Endothelial cell of hepatic sinusoid (primary cell): ENCODE results near the gene PIWIL1.

Experiments
- in situ Hi-C: cut with HindIII; loops from 2 replicates; pipeline ENCODE4 v1.10.0; 2017; ENCODE audit warnings: low sequenced_read_pairs

Gene PIWIL1

DNA sequence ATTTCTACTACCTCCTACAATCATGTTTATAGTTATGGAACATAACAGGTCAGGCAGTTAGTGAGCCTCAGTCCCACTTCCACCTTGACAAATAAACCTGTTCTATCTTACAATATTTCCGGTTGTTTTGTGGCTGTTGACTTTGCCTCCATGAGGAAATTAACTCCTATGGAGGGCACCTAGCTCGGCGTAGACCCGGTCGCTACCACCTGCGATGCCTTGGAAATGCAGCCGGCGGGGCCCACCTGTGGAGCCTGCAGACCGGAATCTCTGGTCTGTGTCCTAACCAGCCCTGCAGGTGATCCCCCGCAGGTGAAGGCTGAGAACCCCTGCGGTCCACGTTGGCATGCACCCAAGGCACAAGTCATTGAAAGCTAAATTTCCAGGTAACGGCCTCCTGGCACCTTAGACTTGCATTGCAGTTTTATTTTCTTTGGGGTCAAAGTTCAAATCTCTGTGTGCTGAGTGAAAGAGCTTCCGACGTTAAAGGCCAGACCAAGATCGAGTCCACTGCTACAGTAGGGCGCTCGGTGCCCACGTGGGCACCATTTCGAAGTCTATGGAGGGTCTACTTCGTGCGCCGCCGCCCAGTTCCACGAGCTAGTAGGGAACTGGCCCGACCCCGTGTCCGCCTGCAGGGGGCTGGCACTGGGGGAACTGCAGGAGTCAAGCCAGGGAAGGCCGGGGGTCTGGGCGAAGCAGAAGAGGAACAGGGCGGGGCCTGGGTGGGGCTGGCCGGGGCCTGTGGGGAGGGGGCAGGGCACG lies 782 bp upstream of the PIWIL1 start:
- in situ Hi-C loops = no loop called here

DNA sequence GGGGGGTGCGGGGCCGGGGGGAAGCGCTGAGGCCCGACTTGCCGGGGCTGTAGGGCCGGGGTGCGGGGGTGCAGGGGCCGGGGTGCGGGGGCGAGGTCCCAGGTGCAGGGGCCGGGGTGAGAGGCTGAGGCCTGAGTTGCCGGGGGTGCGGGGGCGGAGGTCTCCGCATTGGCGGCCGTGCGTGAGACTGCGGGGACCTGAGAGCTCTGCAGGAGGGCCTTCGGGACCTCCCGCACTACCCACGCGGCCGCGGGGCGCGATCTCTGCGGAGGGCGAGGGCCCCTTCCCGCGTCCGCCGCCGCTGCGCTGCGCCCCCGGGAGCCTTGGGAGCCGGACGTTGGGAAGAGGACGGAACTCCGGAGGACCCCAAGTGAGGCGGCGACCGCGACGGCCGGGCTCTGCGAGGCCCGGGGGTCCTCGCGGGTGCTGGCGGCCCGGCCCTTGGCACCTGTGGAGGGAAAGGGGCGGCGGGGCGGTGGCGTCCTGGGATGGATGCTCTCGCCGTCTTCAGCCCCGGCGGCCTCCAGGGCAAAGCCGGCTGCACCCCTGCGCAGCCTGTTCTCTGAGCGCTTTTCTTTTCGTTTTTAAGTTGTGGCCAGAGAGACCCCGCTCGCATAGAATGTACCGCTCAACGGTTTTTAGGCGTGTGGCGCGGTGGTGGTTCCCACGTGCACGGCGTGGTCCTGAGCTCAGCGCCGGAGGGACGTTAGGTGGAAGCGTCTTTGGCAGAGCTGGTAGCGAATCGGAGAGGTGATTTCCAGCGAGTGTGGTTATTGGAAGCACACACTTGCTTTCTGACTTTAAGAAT lies 1.3 kb downstream of the PIWIL1 start:
- in situ Hi-C loops = no loop called here

DNA sequence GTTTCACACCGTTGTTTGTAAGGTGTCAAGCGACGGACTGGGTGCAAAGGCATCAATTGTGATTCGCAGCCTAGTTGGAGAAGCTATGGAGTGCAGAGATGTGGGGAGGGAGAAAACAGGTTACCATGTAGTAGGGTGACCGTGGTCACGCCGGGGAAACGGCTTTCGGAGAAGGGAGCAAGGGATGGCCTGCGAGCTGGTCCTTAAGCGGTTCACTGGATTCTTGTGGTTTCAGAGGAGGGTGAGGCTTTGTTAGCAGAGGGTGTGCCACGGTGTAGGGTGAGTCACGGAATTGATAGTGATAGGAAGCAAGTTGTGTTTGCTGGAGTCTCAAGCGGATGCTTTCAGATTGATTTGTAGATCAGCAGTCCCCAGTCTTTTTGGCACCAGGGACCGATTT lies 2.3 kb downstream of the PIWIL1 start:
- in situ Hi-C loops = no loop called here

DNA sequence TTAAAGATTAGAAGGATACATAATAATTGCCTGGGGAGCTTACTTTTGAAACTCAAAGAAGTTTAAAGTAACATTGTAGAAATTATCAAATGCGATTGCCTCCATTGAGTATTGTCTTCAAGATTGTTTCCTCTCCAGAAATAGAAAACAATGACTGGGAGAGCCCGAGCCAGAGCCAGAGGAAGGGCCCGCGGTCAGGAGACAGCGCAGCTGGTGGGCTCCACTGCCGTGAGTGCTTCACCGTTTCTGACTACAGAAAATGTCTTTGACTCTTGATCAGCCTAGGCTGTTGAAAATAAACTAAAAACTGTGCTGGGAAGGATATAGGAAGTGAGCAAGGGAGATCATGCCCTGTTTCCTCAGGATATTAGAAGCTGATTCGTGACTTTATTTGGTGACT lies 4.8 kb downstream of the PIWIL1 start:
- in situ Hi-C loops = no loop called here

DNA sequence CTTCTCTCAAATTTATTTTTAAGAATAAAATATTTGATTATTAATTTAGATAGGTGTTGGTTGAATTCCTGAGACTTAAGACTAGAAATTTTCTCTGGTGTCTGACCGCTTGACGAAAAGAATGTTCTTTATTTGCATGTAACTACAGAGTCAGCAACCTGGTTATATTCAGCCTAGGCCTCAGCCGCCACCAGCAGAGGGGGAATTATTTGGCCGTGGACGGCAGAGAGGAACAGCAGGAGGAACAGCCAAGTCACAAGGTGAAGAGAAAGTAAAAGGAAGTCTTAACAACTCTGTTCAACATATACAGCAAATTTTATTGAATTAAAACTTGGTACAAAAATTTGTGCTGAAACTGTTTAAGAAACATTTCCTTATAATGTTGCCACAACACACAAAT lies 5.2 kb downstream of the PIWIL1 start:
- in situ Hi-C loops = no loop called here

DNA sequence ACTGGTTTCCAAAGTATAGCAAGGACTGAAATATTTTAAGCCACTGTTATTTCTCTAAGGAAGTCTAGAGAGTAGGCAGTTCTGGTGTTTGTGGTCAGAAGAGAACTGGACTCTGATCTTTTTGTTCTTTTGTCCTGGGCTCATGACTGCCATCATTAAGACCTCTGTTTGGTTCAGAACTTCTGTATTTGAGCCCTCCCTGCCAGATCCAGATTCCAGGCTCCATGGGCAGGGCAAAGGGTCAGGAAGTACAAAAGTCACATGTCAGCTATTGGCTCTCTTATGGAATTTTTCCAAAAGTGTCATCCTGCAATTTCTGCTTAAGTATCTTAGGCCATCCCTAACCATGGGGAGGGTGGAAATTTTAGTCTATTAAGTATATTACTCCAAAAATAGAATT lies 6.8 kb downstream of the PIWIL1 start:
- in situ Hi-C loops = no loop called here

DNA sequence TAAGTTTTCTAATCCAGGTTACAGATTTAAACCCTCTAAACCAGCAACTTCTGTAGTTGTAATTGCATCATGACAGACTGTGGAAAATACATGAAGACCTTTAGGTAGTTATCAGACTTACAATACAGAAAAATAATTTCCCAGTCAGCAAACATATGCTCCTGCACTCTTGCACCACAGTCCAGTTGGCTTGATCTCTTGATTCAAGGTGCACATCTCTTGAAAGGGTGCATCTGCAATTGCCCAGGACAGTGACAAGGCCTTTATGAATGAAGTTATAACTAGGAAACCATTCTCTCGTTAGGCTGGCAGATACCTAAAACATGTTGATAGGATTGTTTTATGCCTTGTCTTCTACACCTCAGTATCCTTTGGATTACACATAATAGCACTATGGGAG lies 7.6 kb downstream of the PIWIL1 start:
- in situ Hi-C loops = no loop called here

DNA sequence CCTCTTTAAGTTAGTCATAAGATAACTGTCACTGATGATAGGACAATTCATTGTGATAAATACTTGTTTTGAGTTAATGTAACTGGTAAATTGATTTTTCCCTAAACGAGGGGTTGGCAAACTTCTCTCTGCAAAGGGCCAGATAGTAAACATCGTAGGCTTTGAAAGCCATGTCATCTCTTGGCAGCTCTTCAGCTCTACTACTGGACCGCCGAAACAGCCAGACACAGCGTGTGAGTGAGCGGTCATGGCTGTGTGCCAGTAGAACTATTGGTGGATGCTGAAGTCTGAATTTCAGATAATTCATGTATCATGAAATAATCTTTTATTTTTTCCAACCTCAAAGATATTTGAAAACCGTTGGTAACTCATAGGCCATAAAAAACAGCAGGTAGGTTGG lies 9.9 kb downstream of the PIWIL1 start:
- in situ Hi-C loops = no loop called here

DNA sequence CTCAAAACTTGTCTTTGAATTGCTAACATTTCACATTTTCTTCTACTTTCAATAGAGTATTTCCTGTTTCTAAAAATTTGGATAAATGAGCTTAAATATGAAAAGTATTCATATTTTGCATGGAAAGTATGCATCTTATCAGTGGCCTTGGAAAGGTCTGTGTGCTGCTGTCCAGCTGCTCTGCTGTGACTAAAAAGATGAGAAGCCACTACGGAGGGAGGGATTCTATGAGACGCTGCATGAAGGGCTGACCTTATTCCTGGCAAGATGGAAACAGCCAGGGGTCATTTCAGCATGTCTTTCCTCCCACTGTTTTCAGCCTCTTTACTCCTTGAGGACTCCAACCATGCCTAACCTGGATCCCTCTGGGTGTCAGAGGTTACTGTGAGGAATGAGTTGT lies 13.0 kb downstream of the PIWIL1 start:
- in situ Hi-C loops = no loop called here

DNA sequence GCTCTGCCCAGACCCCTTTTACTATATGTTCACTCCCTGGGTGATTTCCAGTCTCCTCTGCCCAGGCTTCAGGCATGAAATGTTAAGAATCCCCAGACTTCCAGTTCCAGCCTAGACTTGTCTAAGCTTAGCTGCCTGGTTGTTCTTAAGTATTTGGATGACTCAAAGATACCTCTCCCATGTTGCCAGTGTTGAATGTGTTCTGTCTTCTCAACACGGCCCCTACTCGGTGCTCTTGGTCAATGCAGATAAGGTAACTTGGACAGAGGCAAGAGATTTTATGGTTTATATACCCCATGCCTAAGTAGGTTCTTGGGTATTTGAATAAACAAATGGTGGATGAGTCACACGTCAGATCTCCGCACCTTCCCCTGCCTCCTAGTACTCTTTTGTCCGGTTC lies 13.6 kb downstream of the PIWIL1 start:
- in situ Hi-C loops = no loop called here

DNA sequence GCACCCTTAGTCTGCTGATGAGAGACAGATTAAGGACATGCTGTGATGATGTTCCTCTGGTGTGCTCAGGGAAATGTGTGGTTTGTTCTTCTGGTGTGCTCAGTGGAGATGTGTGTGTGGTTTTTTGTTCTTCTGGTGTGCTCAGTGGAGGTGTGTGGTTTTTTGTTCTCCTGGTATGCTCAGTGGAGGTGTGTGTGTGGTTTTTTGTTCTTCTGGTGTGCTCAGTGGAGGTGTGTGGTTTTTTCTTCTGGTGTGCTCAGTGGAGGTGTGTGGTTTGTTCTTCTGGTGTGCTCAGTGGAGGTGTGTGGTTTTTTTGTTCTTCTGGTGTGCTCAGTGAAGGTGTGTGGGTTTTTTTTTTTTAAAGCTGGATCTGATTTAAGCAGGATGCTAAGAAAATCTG lies 15.4 kb downstream of the PIWIL1 start:
- in situ Hi-C loops = no loop called here

DNA sequence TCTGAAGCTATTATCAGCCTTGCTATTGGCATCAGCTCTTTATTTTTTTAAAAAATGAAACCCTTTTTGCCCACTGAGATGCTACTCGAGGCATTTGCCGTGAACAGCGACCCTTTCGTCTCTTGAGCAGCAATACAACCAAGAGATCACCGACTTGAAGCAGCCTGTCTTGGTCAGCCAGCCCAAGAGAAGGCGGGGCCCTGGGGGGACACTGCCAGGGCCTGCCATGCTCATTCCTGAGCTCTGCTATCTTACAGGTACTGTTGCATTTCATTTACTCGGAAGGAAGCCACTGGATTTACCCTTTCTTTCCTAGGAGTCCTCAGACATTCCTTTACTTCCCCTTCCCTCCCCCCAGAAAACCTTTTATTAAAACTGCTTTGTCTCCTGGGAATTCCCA lies 16.7 kb downstream of the PIWIL1 start:
- in situ Hi-C loops = no loop called here

DNA sequence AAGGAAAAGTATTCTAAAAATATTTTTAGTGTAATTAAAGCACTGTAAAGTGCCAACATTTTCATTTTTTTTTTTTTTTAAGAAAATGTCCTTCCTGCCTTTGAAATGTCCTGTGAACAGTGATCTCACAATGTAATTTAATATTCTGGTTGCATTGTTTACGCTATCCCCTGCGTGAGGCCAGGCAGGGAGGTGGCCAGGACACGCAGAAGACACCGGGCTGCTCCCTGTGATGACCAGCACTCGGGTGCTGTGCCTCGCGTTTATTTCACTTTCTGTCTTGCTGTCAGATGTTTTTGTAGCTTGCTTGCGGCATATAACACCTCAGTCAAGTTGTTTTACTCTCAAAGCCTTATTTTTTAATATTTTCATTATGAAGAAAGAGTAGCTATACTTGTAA lies 18.5 kb downstream of the PIWIL1 start:
- in situ Hi-C loops = no loop called here

DNA sequence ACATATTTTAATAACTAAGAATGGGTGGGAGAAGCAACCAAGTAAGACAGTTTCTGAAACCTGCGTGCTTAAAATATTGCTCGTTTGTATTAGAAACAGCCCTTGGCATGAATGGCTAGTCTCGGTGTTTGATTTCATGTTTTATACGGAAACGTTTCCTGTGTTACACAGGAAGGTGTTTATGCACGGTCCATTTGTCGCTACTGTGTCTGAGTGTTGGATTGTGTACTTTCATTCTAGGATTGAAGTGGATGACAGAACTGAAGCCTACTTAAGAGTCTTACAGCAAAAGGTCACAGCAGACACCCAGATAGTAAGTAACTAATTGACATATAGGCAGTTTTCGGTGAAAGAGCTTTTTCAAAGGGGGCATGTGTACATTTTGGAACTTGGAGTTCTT lies 19.6 kb downstream of the PIWIL1 start:
- in situ Hi-C loops = no loop called here

DNA sequence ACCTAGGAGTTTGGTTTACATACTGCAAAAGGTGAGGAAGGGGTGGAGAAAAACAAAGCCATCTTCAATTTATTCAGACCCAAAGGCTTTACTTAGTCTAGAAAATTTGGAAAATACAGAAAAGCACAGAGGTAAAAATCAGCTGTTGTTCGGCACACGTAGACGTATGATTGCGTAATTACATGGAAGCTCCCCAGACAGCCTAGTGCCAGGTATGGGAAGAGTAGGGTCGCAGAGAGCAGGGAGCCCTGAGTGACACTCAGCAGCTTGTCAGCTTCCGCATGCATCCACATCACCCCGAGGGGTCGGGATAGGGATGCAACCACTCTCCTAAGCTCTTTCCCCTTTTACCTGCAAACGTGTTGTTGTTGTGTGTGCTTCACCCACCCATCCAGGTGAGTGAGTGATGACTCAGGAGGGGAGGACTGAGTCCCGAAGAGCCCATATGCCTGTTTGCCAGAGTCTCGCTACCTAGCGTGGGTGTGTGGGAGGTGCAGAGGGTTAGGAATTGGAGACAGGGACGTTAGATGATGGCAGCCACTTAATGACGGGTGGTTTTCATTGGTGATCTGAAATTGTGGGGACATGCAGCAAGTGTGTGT lies 20.1 kb downstream of the PIWIL1 start:
- in situ Hi-C loops = no loop called here

DNA sequence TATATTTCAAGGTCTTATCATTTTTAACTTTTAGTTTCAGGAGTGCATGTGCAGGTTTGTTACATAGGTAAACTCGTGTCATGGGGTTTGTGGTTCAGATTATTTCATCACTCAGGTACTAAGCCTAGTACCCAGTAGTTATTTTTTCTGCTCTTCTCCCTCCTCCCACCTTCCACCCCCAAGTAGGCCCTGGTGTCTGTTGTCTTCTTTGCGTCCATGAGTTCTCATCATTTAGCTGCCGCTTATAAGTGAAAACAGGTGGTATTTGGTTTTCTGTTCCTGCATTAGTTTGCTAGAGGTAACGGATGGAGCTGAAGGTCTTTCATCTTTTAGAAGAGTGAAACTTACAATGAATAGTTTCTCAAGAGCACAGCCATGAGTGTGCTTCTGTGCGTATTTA lies 24.4 kb downstream of the PIWIL1 start:
- in situ Hi-C loops = no loop called here

DNA sequence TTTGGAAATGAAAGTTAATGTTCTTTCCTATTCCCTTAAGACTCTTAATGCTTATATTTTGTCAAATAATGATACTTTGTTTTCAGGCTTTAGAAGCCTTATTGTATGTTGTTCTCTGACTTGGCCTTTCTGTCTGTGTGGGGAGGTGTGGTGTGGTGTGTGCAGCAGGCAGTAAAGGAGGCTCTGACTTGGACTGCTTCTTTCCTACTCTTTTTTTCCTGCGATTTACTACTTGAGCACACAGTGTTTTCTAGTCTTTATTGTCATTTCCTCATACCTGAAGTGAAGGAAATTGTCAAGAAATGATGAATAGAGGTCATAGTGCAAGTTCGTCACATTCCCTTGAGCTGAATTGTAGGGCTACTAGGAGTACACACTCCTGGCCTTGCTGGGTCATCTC lies 26.9 kb downstream of the PIWIL1 start:
- in situ Hi-C loops = no loop called here

DNA sequence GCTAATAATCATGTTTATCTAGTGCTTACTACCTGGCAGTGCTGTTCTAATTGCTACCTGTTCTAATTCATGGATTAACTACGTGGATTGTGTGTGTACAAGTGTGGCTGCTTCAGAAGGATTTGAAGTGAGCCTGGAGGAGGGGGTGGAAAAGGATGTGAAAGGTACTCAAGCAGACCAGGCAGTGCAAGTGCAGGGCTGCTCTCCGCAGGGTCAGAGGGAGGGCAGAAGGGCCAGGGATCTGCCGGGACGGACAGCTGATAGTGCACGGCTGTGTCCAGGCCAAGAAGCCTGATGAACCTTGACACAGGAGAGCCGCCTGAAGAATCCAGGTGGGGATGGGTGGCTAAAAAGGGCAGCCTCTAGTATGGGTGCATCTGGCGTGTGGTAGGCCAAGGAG lies 28.5 kb downstream of the PIWIL1 start:
- in situ Hi-C loops = no loop called here

DNA sequence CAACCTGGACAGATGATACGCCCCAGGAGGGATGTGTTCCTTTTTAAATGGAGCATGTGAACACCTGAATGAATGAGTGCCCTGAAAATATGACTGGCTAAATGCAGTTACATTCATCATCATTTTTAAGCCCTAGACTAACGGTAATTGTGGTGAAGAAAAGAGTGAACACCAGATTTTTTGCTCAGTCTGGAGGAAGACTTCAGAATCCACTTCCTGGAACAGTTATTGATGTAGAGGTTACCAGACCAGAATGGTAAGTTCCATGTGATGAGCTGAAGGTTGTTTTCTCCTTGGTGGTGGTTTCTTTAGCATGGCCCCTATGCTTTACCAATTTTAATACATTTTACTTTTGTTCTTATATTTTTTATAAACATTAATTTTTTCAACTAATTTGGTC lies 29.3 kb downstream of the PIWIL1 start:
- in situ Hi-C loops = no loop called here

DNA sequence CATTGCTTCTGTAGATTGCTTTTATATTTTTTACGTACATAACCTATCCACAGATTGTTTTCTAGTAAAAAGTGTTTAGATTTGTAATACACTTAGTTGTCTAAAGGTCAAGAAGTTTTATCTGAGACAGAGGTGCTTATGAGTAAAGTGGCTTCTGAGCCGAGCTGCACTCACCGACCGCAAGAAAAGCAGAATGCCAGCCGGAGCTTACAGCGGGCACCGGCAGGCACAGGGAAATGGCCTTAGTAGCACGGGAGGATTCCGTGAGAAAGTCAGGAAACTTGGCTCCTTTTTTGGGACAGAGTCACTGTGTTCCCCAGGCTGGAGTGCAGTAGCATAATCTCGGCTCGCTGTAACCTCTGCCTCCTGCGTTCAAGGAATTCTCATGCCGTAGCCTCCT lies 29.8 kb downstream of the PIWIL1 start:
- in situ Hi-C loops = no loop called here

DNA sequence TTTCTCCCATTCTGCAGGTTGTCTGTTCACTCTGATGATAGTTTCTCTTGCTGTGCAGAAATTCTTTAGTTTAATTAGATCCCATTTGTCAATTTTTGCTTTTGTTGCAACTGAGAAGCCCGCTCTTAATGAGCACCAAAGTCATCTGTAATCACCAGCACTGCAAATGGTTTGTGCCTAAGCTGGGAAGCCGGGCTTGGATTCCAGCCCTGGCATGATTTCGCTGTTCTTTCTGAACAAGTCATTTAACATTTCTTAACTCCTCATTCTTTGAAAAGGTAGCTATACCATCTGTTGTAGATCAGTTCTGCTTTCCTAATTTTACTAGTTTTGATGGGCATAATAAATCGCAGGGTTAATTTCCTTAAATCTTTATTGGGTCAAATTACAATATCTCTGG lies 32.1 kb downstream of the PIWIL1 start:
- in situ Hi-C loops = no loop called here

DNA sequence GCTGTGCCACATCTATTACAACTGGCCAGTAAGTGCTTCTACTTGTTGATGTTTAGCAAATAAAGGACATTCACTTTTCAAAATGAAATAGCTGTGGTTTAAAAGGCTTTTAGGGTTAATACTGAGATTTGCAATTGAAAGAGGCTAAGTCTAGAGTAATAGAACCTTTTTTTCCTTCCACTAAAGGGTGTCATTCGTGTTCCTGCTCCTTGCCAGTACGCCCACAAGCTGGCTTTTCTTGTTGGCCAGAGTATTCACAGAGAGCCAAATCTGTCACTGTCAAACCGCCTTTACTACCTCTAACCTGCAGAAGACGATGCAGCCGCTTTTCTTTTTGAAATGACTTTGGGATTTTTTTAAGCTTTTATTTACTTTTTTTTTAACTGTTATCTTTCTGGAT lies 33.6 kb downstream of the PIWIL1 start:
- in situ Hi-C loops = no loop called here
